CD14-positive monocyte (primary cell): ENCODE measurements around the gene CFTR. TPM values are rescaled to one million over a fixed set of nuclear protein-coding genes. Genes with fewer than 3 reads are reported as not detected.

Experiments
- DNase-seq, 3 donors: peaks; one replicate each; pipeline ENCODE4 v3.0.0-alpha.2; 2011 to 2022
- H2AFZ ChIP-seq: 2 replicates; pipeline ENCODE4 v1.6.0; 2012; ENCODE audit warnings: mild to moderate bottlenecking, low read depth, low read length, inconsistent platforms; ENCODE audit not compliant: insufficient read depth, poor library complexity, severe bottlenecking
- H3K27ac ChIP-seq, 2 donors: 1 replicate in 1 of 2; 2 replicates in 1 of 2; pipeline ENCODE4 v1.5.1; 2012 to 2013; ENCODE audit warnings: low read length in 2 of 2, control low read depth in 1 of 2, inconsistent platforms in 1 of 2, low read depth in 1 of 2, mild to moderate bottlenecking in 1 of 2
- H3K27me3 ChIP-seq, 2 donors: one replicate each; pipeline versions ENCODE4 v1.6.0 to v1.6.1; 2011 to 2013; ENCODE audit warnings: low read length in 2 of 2; ENCODE audit not compliant: control insufficient read depth in 2 of 2, insufficient read depth in 2 of 2
- H3K36me3 ChIP-seq, 2 donors: replicated peaks in 1 of 2; 1 replicate in 1 of 2; 2 replicates in 1 of 2; pipeline versions ENCODE4 v1.5.1 to v1.6.1; 2012 to 2013; ENCODE audit warnings: low read length in 2 of 2, control low read depth in 1 of 2, inconsistent platforms in 1 of 2, mild to moderate bottlenecking in 1 of 2; ENCODE audit not compliant: insufficient read depth in 2 of 2, control insufficient read depth in 1 of 2
- H3K4me1 ChIP-seq, 2 donors: 1 replicate in 1 of 2; 2 replicates in 1 of 2; pipeline versions ENCODE4 v1.5.1 to v1.6.1; 2012 to 2013; ENCODE audit warnings: low read length in 2 of 2, control low read depth in 1 of 2, inconsistent platforms in 1 of 2, mild to moderate bottlenecking in 1 of 2, moderate library complexity in 1 of 2; ENCODE audit not compliant: insufficient read depth in 2 of 2, control insufficient read depth in 1 of 2
- H3K4me2 ChIP-seq: replicated peaks from 2 replicates; pipeline ENCODE3; 2012; ENCODE audit warnings: low read length, moderate library complexity, mild to moderate bottlenecking; ENCODE audit not compliant: poor library complexity, severe bottlenecking; ENCODE audit errors: extremely low read depth
- H3K4me3 ChIP-seq, 3 experiments: fragments of 200-600 bp in 1 of 3; sonication (generic) in 1 of 3; replicated peaks in 1 of 3; 1 replicate in 2 of 3; 2 replicates in 1 of 3; pipeline ENCODE4 v1.5.1; 2011 to 2013; ENCODE audit warnings: low read length in 3 of 3, mild to moderate bottlenecking in 3 of 3, control low read depth in 2 of 3, low read depth in 2 of 3, inconsistent platforms in 1 of 3, moderate library complexity in 1 of 3
- H3K79me2 ChIP-seq: 2 replicates; pipeline ENCODE4 v1.6.0; 2012; ENCODE audit warnings: mild to moderate bottlenecking, control low read depth, inconsistent platforms, low read length, moderate library complexity; ENCODE audit not compliant: insufficient read depth
- H3K9ac ChIP-seq: 2 replicates; pipeline ENCODE4 v1.6.0; 2017; ENCODE audit warnings: low read length, mild to moderate bottlenecking; ENCODE audit not compliant: insufficient read depth, poor library complexity, severe bottlenecking
- H3K9me3 ChIP-seq, 2 donors: replicated peaks in 1 of 2; 1 replicate in 1 of 2; 2 replicates in 1 of 2; pipeline versions ENCODE4 v1.5.1 to v1.6.1; 2012 to 2013; ENCODE audit warnings: low read length in 2 of 2, control low read depth in 1 of 2; ENCODE audit not compliant: control insufficient read depth in 1 of 2, insufficient read depth in 1 of 2
- H4K20me1 ChIP-seq: 2 replicates; pipeline ENCODE4 v1.6.0; 2012; ENCODE audit warnings: mild to moderate bottlenecking, low read length, control low read depth, moderate library complexity; ENCODE audit not compliant: insufficient read depth
- H3K27ac Mint-ChIP-seq, 7 donors: one replicate each; pipeline ENCODE4 v1.8.0; 2020; ENCODE audit warnings: mild to moderate bottlenecking in 7 of 7, mixed read lengths in 7 of 7, moderate library complexity in 6 of 7, inconsistent platforms in 2 of 7
- H3K27me3 Mint-ChIP-seq, 3 donors: one replicate each; pipeline ENCODE4 v1.8.0; 2021 to 2022; ENCODE audit warnings: low read depth in 3 of 3, mild to moderate bottlenecking in 3 of 3, mixed read lengths in 3 of 3, moderate library complexity in 3 of 3, inconsistent platforms in 1 of 3
- H3K36me3 Mint-ChIP-seq, 2 donors: one replicate each; pipeline ENCODE4 v1.8.0; 2020; ENCODE audit warnings: mixed read lengths in 2 of 2, inconsistent platforms in 1 of 2, mild to moderate bottlenecking in 1 of 2
- H3K4me1 Mint-ChIP-seq: one replicate; pipeline ENCODE4 v1.8.0; 2020; ENCODE audit warnings: mild to moderate bottlenecking, mixed read lengths
- H3K4me3 Mint-ChIP-seq, 2 donors: one replicate each; pipeline ENCODE4 v1.8.0; 2020; ENCODE audit warnings: mild to moderate bottlenecking in 2 of 2, mixed read lengths in 2 of 2, moderate library complexity in 1 of 2
- H3K9me3 Mint-ChIP-seq, 7 donors: one replicate each; pipeline ENCODE4 v1.8.0; 2020 to 2022; ENCODE audit warnings: mixed read lengths in 7 of 7, mild to moderate bottlenecking in 6 of 7, moderate library complexity in 6 of 7, inconsistent platforms in 2 of 7
- WGBS: methylation state at CpG from one replicate; pipeline ENCODE4 v1.1.5; 2013; ENCODE audit warnings: missing lambda C conversion rate; ENCODE audit not compliant: insufficient coverage; 5-methylcytosine and 5-hydroxymethylcytosine counted together
- intact Hi-C, 2 donors: fragments of 100-400 bp; cut with micrococcal nuclease; formaldehyde crosslinking; loops; one replicate each; pipeline versions ENCODE4 v1.15.0 to v1.15.1; 2023
- polyA plus RNA-seq, 3 donors: library from polyadenylated mRNA; depleted of rRNA in 1 of 3; unstranded in 2 of 3; stranded (reverse) in 1 of 3; fragments of 300-500 nt in 2 of 3; fragments of >200 nt in 1 of 3; fragmentation: Illumina TruSeq in 2 of 3; gene quantifications; 1 replicate in 2 of 3; 2 replicates in 1 of 3; pipeline ENCODE4 v1.2.3, GENCODE V29; 2012 to 2021
- TF ChIP-seq, protein P1 (sequence below): fragments of 200-600 bp; IDR thresholded peaks from one replicate; pipeline ENCODE4 v1.8.0; 2022; ENCODE audit warnings: antibody characterized with exemption, mild to moderate bottlenecking

The CFTR gene
- polyA plus RNA-seq, 3 donors: not detected

DNA sequence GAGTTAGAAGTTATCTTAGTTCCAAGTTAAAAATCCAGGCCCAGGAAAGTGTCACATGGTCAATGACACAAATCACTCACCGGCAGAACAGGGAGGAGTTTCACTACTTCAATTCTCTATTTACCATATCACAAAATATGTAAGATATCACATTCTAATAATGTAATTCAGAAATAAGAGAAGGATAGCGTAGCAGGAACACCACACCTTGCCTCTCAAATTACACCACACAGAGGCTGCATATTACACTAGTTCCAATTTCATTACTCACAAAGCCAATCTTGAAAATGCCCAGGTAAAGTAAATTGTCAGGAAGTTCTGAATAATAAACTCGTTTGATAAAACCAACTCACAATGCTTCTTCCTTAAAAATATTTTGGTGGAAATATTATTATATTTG, 224.2 kb downstream of the CFTR start:
- Mint-ChIP-seq H3K9me3 (peaks cover 0 to 1% (median 0%) of the 10 kb centered on the region in 7 donors), H3K4me1 (no peaks in the 10 kb centered on the region), H3K4me3 (no peak overlapping the region), H3K36me3 (no peaks in the 10 kb centered on the region), H3K27me3 (peaks cover 0 to 4% (median 0%) of the 10 kb centered on the region in 3 donors), H3K27ac (no peak overlapping the region)
- DNase-seq: no peak
- TF ChIP-seq, protein P1, sequence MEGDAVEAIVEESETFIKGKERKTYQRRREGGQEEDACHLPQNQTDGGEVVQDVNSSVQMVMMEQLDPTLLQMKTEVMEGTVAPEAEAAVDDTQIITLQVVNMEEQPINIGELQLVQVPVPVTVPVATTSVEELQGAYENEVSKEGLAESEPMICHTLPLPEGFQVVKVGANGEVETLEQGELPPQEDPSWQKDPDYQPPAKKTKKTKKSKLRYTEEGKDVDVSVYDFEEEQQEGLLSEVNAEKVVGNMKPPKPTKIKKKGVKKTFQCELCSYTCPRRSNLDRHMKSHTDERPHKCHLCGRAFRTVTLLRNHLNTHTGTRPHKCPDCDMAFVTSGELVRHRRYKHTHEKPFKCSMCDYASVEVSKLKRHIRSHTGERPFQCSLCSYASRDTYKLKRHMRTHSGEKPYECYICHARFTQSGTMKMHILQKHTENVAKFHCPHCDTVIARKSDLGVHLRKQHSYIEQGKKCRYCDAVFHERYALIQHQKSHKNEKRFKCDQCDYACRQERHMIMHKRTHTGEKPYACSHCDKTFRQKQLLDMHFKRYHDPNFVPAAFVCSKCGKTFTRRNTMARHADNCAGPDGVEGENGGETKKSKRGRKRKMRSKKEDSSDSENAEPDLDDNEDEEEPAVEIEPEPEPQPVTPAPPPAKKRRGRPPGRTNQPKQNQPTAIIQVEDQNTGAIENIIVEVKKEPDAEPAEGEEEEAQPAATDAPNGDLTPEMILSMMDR: no peak
- no CpG with 5 or more reads among the region's 3 CpGs for WGBS
- Histone ChIP-seq H3K4me2 (no peak overlapping the region), H3K9ac (no peak overlapping the region), H3K27me3 (no peaks in the 10 kb centered on the region), H4K20me1 (no peaks in the 10 kb centered on the region), H3K9me3 (no peaks in the 10 kb centered on the region), H3K27ac (no peak overlapping the region), H3K4me1 (no peaks in the 10 kb centered on the region), H3K4me3 (no peak overlapping the region), H3K79me2 (no peaks in the 10 kb centered on the region), H3K36me3 (no peaks in the 10 kb centered on the region), H2AFZ (no peak overlapping the region)
- intact Hi-C loops: no loop called here

DNA sequence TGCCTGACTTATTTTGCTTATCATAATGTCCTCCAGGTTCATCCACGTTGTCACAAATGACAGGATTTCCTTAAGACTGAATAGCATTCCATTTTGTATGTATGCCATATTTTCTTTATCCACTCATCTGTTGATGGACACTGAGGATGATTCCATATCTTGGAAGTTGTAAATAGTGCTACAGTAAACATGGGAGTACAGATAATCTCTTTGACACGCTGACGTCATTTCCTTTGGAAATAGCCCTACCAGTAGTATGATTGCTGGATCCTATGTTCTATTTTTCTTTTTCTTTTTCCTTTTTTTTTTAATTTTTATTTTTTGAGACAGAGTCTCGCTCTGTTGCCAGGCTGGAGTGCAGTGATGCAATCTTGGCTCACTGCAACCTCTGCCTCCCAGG, 225.8 kb downstream of the CFTR start:
- Histone ChIP-seq H3K27ac (no peak overlapping the region), H3K9ac (no peak overlapping the region), H3K79me2 (no peaks in the 10 kb centered on the region), H3K27me3 (no peaks in the 10 kb centered on the region), H4K20me1 (no peaks in the 10 kb centered on the region), H3K9me3 (no peaks in the 10 kb centered on the region), H3K4me2 (no peak overlapping the region), H3K36me3 (no peaks in the 10 kb centered on the region), H3K4me1 (no peaks in the 10 kb centered on the region), H3K4me3 (no peak overlapping the region), H2AFZ (no peak overlapping the region)
- Mint-ChIP-seq H3K27ac (no peak overlapping the region), H3K4me1 (no peaks in the 10 kb centered on the region), H3K27me3 (peaks cover 0 to 4% (median 0%) of the 10 kb centered on the region in 3 donors), H3K4me3 (no peak overlapping the region), H3K36me3 (no peaks in the 10 kb centered on the region), H3K9me3 (peaks cover 0 to 1% (median 0%) of the 10 kb centered on the region in 7 donors)
- DNase-seq: no peak
- WGBS: 100% methylated on average over 1 of the region's 4 CpGs
- TF ChIP-seq, protein P1: no peak
- intact Hi-C loops: no loop called here
